ENCODE results near the gene PER3. TPM values are rescaled to one million over a fixed set of nuclear protein-coding genes. Genes with fewer than 3 reads are reported as not detected.
A peak's percentile ranks its signal among the peaks of the same experiment; 100 is the strongest.

PER3 gene
- total RNA-seq, 4 donors from 2014 or later = 21.6 to 49.8 (median 35.8) TPM

DNA sequence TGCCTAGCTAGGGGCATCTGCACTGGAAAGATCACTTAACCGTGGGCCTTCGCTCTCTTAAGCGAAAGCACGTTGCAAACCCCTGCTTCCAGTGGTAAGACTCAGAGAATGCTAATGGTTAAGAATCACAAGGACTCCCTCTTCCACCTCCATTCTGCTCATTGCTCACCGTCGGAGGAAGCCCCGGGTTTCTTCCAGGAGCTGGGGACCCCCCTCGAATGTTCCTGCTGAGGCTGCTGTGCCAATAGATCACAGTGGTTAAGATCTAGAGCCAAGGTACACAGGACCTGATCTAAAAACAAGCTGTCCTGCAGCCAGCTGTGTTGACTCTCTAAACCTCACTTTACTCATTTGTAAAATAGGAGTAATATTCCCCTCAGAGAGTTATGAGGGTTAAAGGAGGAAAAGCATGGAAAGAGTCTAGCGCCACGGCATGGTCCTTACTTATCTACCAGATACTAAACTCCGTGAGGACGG lies 12.2 kb upstream of the PER3 start:
- Histone ChIP-seq H3K27ac (peak overlapping the region; percentile 91 to 96 (median 93)), H3K4me3 (peak overlapping the region; percentile 50 to 98 (median 80)), H3K36me3 (peaks cover 0 to 36% (median 0%) of the 10 kb centered on the region in 3 donors), H3K27me3 (no peaks in the 10 kb centered on the region), H3K9me3 (no peaks in the 10 kb centered on the region), H3K4me1 (peaks cover 3 to 35% (median 13%) of the 10 kb centered on the region in 4 donors)
- TF ChIP-seq EP300 (IDR thresholded peaks at IDR 0.05) (no peak), POLR2A (IDR thresholded peaks at IDR 0.05) (no peak)
- TF ChIP-seq, protein P1, sequence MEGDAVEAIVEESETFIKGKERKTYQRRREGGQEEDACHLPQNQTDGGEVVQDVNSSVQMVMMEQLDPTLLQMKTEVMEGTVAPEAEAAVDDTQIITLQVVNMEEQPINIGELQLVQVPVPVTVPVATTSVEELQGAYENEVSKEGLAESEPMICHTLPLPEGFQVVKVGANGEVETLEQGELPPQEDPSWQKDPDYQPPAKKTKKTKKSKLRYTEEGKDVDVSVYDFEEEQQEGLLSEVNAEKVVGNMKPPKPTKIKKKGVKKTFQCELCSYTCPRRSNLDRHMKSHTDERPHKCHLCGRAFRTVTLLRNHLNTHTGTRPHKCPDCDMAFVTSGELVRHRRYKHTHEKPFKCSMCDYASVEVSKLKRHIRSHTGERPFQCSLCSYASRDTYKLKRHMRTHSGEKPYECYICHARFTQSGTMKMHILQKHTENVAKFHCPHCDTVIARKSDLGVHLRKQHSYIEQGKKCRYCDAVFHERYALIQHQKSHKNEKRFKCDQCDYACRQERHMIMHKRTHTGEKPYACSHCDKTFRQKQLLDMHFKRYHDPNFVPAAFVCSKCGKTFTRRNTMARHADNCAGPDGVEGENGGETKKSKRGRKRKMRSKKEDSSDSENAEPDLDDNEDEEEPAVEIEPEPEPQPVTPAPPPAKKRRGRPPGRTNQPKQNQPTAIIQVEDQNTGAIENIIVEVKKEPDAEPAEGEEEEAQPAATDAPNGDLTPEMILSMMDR (IDR thresholded peaks at IDR 0.05) = no peak
- 15 to 20% methylated on average over 12 of the region's 12 CpGs for WGBS, 2 donors
- no peak for DNase-seq (ENCODE audit: low spot score in 2 of 2)

DNA sequence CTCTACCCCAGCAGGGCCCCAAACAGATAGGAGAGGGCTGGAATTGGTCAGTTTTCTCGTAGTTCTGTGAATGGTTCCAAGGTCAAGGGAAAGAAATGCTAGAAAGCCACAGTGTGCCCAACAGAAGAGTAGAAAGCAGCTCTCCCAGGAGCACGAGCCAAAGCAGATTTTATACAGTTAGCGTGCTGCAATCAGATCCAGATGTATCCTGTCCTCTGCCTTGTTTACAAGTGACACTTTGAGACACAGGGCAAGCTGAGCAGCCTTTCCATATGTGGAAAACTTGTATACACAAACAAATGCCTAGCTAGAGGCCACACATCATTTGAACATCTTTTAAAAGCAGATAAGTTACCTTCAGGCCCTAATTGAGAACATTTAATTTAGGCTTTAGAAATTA lies 6.5 kb upstream of the PER3 start:
- Histone ChIP-seq H3K36me3 (peaks cover 3 to 81% (median 3%) of the 10 kb centered on the region in 3 donors), H3K4me1 (peaks cover 0 to 30% (median 4%) of the 10 kb centered on the region in 4 donors), H3K4me3 (no peak overlapping the region), H3K27me3 (no peaks in the 10 kb centered on the region), H3K9me3 (no peaks in the 10 kb centered on the region), H3K27ac (no peak overlapping the region)
- TF ChIP-seq EP300 (IDR thresholded peaks at IDR 0.05) (no peak), POLR2A (IDR thresholded peaks at IDR 0.05) (no peak)
- TF ChIP-seq, protein P1 (IDR thresholded peaks at IDR 0.05) = no peak
- WGBS, 2 donors = 79 to 82% methylated on average over 3 of the region's 3 CpGs
- DNase-seq (ENCODE audit: low spot score in 2 of 2) = no peak

DNA sequence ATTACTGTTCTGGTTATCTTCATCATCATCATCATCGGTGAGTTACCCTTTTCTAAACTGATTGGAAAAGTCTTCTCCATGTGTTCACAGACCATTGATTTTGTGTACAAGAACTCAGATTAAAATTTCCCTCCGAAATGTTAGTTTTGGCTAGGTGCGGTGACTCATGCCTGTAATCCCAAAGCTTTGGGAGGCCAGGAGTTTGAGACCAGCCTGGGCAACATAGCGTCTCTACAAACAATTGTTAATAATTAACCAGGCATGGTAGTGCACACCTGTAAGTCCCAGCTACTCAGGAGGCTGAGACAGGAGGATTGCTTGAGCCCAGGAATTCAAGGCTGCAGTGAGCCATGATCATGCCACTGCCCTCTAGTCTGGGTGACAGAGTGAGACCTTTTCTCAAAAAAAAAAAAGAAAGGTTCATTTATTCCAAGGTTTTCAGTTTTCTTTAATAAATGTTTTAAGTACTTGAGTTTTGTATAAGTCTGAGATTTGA lies 5.9 kb upstream of the PER3 start:
- WGBS, 2 donors = 95 to 98% methylated on average over 4 of the region's 4 CpGs
- H3K36me3 ChIP-seq = peaks cover 3 to 77% (median 3%) of the 10 kb centered on the region in 3 donors
- no peak overlapping the region for H3K27ac ChIP-seq
- TF ChIP-seq, protein P1 (IDR thresholded peaks at IDR 0.05) = no peak
- TF ChIP-seq POLR2A (IDR thresholded peaks at IDR 0.05) (no peak), EP300 (IDR thresholded peaks at IDR 0.05) (no peak)
- no peaks in the 10 kb centered on the region for H3K9me3 ChIP-seq
- no peaks in the 10 kb centered on the region for H3K27me3 ChIP-seq
- peaks cover 0 to 30% (median 4%) of the 10 kb centered on the region in 4 donors for H3K4me1 ChIP-seq
- no peak overlapping the region for H3K4me3 ChIP-seq
- no peak for DNase-seq (ENCODE audit: low spot score in 2 of 2)

DNA sequence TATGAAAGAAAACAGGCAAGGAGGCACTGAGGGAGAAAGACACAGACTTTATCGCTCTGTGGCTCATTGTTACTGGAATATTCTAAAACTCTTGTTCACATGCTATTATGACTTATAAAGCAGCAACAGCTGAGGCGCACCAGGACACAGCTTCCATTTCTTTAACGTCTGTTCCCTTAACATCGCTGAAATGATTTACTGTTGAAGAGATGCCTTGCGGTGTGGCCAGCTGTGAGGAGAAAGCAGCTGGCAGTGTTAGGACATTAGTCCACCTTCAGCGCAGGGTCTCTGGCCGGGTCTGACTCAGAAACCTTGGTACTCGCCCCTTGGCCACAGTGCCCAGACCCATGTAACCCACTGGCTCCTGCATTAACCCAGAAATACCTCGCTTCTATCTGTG lies 3.1 kb upstream of the PER3 start:
- 91 to 94% methylated on average over 9 of the region's 9 CpGs for WGBS, 2 donors
- H3K36me3 ChIP-seq = peaks cover 3 to 53% (median 3%) of the 10 kb centered on the region in 3 donors

DNA sequence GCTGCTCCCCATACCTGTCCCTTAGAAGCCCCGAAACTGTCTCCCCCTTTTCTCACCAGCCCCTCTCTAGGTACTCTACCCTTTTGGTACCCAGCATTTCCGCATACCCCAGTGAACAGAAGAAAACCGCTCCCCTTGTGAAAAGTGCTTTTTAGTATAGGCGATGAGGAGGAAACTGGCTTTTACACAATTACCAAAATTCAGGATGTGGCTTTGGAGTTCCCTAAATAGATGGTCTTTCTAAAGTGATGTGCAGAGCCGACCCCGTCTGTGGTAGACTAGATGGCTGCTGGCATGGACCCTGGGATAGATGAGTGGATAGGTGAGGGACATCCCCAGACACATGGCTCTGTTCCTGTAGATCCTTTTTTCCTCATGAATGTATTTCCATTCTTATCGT lies 2.6 kb upstream of the PER3 start:
- Histone ChIP-seq H3K9me3 (no peaks in the 10 kb centered on the region), H3K27ac (peak overlapping the region in 1 of 4 donors; percentile 99), H3K4me3 (no peak overlapping the region), H3K27me3 (no peaks in the 10 kb centered on the region), H3K36me3 (peaks cover 3 to 52% (median 3%) of the 10 kb centered on the region in 3 donors), H3K4me1 (peaks cover 0 to 37% (median 6%) of the 10 kb centered on the region in 4 donors)
- TF ChIP-seq, protein P1 (IDR thresholded peaks at IDR 0.05) = no peak
- no peak for TF ChIP-seq POLR2A (IDR thresholded peaks at IDR 0.05)
- no peak for TF ChIP-seq EP300 (IDR thresholded peaks at IDR 0.05)
- 76 to 82% methylated on average over 7 of the region's 7 CpGs for WGBS, 2 donors
- no peak for DNase-seq (ENCODE audit: low spot score in 2 of 2)

More for the DNA sequence above, 3.1 kb upstream of the PER3 start:
- DNase-seq (ENCODE audit: low spot score in 2 of 2) = no peak
- no peaks in the 10 kb centered on the region for H3K9me3 ChIP-seq
- H3K27me3 ChIP-seq = no peaks in the 10 kb centered on the region
- TF ChIP-seq, protein P1 (IDR thresholded peaks at IDR 0.05) = no peak
- TF ChIP-seq POLR2A (IDR thresholded peaks at IDR 0.05) (no peak), EP300 (IDR thresholded peaks at IDR 0.05) (no peak)
- H3K4me3 ChIP-seq = no peak overlapping the region
- peaks cover 0 to 32% (median 6%) of the 10 kb centered on the region in 4 donors for H3K4me1 ChIP-seq
- no peak overlapping the region for H3K27ac ChIP-seq
